Sigmoid colon (tissue), 4 donors: ENCODE data around the gene MCEE.

Experiments used
- EP300 ChIP-seq, 4 donors: sonication (generic); formaldehyde crosslinking; IDR thresholded peaks; one replicate each; pipeline ENCODE4 v1.6.1; 2017; ENCODE audit warnings: antibody characterized with exemption in 4 of 4
- POLR2A ChIP-seq, 2 donors: fragments of 450-650 bp; IDR thresholded peaks; one replicate each; pipeline ENCODE4 v1.6.1; 2016; ENCODE audit warnings: antibody characterized with exemption in 2 of 2, mild to moderate bottlenecking in 2 of 2, moderate library complexity in 2 of 2
- POLR2AphosphoS5 ChIP-seq, 4 donors: sonication (generic); formaldehyde crosslinking; IDR thresholded peaks; one replicate each; pipeline ENCODE4 v1.6.1; 2017; ENCODE audit warnings: antibody characterized with exemption in 4 of 4
- TF ChIP-seq, protein P1 (sequence below), 4 experiments: fragments of 450-650 bp in 3 of 4; fragments of 200-600 bp in 1 of 4; IDR thresholded peaks; one replicate each; pipeline ENCODE4 v1.5.1; 2016 to 2019; ENCODE audit warnings: antibody characterized with exemption in 4 of 4, mild to moderate bottlenecking in 3 of 4, moderate library complexity in 2 of 4

DNA sequence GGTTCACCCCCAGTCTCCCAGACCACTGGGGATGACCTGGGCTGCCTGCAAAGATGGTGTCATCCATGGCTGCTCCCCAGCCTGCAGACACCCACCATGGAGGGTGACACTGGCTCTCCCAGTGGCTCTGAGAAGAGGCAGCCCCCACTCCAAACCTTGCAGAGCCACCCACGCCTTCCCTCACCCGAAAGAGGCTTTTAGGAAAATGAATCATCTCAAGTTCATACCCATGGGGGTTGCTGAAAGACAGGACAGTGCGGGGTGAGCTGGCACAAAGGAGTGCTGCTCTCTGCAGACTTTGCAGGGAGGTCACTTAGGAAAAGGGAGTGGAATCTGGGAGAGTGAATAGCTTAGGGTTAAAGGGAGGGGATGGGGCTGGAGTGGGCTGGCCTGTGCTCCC, 36.8 kb upstream of the MCEE start:
- no peak for TF ChIP-seq POLR2A (IDR thresholded peaks at IDR 0.05)
- TF ChIP-seq, protein P1, sequence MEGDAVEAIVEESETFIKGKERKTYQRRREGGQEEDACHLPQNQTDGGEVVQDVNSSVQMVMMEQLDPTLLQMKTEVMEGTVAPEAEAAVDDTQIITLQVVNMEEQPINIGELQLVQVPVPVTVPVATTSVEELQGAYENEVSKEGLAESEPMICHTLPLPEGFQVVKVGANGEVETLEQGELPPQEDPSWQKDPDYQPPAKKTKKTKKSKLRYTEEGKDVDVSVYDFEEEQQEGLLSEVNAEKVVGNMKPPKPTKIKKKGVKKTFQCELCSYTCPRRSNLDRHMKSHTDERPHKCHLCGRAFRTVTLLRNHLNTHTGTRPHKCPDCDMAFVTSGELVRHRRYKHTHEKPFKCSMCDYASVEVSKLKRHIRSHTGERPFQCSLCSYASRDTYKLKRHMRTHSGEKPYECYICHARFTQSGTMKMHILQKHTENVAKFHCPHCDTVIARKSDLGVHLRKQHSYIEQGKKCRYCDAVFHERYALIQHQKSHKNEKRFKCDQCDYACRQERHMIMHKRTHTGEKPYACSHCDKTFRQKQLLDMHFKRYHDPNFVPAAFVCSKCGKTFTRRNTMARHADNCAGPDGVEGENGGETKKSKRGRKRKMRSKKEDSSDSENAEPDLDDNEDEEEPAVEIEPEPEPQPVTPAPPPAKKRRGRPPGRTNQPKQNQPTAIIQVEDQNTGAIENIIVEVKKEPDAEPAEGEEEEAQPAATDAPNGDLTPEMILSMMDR (IDR thresholded peaks at IDR 0.05) = no peak
- TF ChIP-seq POLR2AphosphoS5 (IDR thresholded peaks at IDR 0.05) = no peak
- TF ChIP-seq EP300 (IDR thresholded peaks at IDR 0.05) = no peak
